Right lobe of liver (tissue), 4 donors: ENCODE measurements around the gene RBM3.

Experiments
- POLR2A ChIP-seq: fragments of 450-650 bp; IDR thresholded peaks from one replicate; pipeline ENCODE4 v1.6.1; 2017; ENCODE audit warnings: antibody characterized with exemption, mild to moderate bottlenecking
- TF ChIP-seq, protein P1 (sequence below), 4 donors: fragments of 200-600 bp in 3 of 4; fragments of 450-650 bp in 1 of 4; IDR thresholded peaks; one replicate each; pipeline versions ENCODE4 v1.5.1 to v1.8.0; 2016 to 2022; ENCODE audit warnings: antibody characterized with exemption in 4 of 4, mild to moderate bottlenecking in 2 of 4
- donor health status: DM: no; HTN: no; CAD: no.
- donor health status: DM: no; HTN: no; CAD: no.
- donor health status: DM: no; HTN: yes; CAD: no.

DNA sequence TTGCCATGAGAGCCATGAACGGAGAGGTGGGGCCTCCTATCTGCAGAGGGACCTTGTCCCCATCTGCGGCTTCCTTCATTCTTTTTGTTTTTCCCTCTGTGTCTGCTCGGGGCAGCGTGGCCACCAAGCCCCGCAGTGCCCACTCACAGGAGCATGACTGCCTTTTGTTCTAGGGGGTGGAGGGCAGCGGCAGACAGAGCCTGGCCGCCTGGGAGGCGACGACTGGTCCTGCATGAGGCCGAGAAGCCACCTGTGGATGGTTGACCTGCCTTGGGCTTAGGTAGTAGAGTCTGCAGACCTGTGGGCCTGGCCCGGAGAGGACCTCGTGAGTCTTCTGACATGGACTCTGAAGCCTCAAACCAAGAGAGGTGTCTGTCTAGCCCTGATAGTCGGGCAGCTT is 1.4 kb downstream of the RBM3 start:
- TF ChIP-seq, protein P1, sequence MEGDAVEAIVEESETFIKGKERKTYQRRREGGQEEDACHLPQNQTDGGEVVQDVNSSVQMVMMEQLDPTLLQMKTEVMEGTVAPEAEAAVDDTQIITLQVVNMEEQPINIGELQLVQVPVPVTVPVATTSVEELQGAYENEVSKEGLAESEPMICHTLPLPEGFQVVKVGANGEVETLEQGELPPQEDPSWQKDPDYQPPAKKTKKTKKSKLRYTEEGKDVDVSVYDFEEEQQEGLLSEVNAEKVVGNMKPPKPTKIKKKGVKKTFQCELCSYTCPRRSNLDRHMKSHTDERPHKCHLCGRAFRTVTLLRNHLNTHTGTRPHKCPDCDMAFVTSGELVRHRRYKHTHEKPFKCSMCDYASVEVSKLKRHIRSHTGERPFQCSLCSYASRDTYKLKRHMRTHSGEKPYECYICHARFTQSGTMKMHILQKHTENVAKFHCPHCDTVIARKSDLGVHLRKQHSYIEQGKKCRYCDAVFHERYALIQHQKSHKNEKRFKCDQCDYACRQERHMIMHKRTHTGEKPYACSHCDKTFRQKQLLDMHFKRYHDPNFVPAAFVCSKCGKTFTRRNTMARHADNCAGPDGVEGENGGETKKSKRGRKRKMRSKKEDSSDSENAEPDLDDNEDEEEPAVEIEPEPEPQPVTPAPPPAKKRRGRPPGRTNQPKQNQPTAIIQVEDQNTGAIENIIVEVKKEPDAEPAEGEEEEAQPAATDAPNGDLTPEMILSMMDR (IDR thresholded peaks at IDR 0.05): no peak
- no peak for TF ChIP-seq POLR2A
